OCI-LY1 (cell line): Measurements from ENCODE around the gene TTC23.

ENCODE experiments used
- H2AFZ ChIP-seq: fragments of 200-600 bp; sonication (generic), shearing (Covaris generic); 2 replicates; pipeline ENCODE4 v1.6.0; 2014; ENCODE audit warnings: antibody characterized with exemption, mild to moderate bottlenecking, low read length
- H3F3A ChIP-seq: fragments of 200-600 bp; sonication (generic), shearing (Covaris generic); 2 replicates; pipeline ENCODE4 v1.6.0; 2014; ENCODE audit warnings: mild to moderate bottlenecking, antibody characterized with exemption, low read length, moderate library complexity; ENCODE audit not compliant: insufficient read depth
- H3K27ac ChIP-seq: fragments of 200-600 bp; sonication (generic); 2 replicates; pipeline ENCODE4 v1.5.1; 2014; ENCODE audit warnings: low read length, mixed run types, mild to moderate bottlenecking, low read depth; ENCODE audit not compliant: poor library complexity, severe bottlenecking
- H3K27me3 ChIP-seq: fragments of 200-600 bp; sonication (generic); 2 replicates; pipeline ENCODE4 v1.6.0; 2014; ENCODE audit warnings: antibody characterized with exemption, mild to moderate bottlenecking, low read length, moderate library complexity; ENCODE audit not compliant: insufficient read depth
- H3K36me3 ChIP-seq: fragments of 200-600 bp; sonication (generic); 2 replicates; pipeline ENCODE4 v1.6.1; 2014; ENCODE audit warnings: mild to moderate bottlenecking, antibody characterized with exemption, low read length, moderate library complexity, mixed read lengths; ENCODE audit not compliant: insufficient read depth
- H3K4me1 ChIP-seq: fragments of 200-600 bp; sonication (generic); 2 replicates; pipeline ENCODE4 v1.5.1; 2014; ENCODE audit warnings: mild to moderate bottlenecking, low read length, moderate library complexity; ENCODE audit not compliant: insufficient read depth, severe bottlenecking
- H3K4me2 ChIP-seq: fragments of 200-600 bp; sonication (generic), shearing (Covaris generic); 2 replicates; pipeline ENCODE4 v1.6.1; 2014; ENCODE audit warnings: low read length
- H3K4me3 ChIP-seq: fragments of 200-600 bp; sonication (generic); 2 replicates; pipeline ENCODE4 v1.5.1; 2014; ENCODE audit warnings: low read length, low read depth, mild to moderate bottlenecking, mixed read lengths; ENCODE audit not compliant: poor library complexity, severe bottlenecking
- H3K79me2 ChIP-seq: fragments of 200-600 bp; shearing (Covaris generic); 2 replicates; pipeline ENCODE4 v1.6.1; 2016; ENCODE audit warnings: mixed run types, low read length, mixed read lengths; ENCODE audit not compliant: insufficient read depth
- H3K9ac ChIP-seq: fragments of 200-600 bp; sonication (generic), shearing (Covaris generic); 2 replicates; pipeline ENCODE4 v1.6.1; 2014; ENCODE audit warnings: mild to moderate bottlenecking, low read length, mixed read lengths
- H3K9me2 ChIP-seq: fragments of 200-600 bp; sonication (generic), shearing (Covaris generic); 2 replicates; pipeline ENCODE4 v1.6.1; 2014; ENCODE audit warnings: low read depth, mild to moderate bottlenecking, low read length, mixed read lengths
- H3K9me3 ChIP-seq: fragments of 200-600 bp; shearing (Covaris generic); 2 replicates; pipeline ENCODE4 v1.6.1; 2014; ENCODE audit warnings: low read length, mixed read lengths
- H4K20me1 ChIP-seq: fragments of 200-600 bp; sonication (generic), shearing (Covaris generic); 2 replicates; pipeline ENCODE4 v1.6.0; 2016; ENCODE audit warnings: mild to moderate bottlenecking, low read length; ENCODE audit not compliant: insufficient read depth
- EZH2 ChIP-seq: fragments of 200-600 bp; sonication (generic), shearing (Covaris generic); IDR thresholded peaks from 2 replicates; pipeline ENCODE4 v1.8.0; 2017; ENCODE audit warnings: borderline replicate concordance, mixed run types, mild to moderate bottlenecking, antibody characterized with exemption, low read length, moderate library complexity, mixed read lengths
- TF ChIP-seq, protein P1 (sequence below): fragments of 200-600 bp; sonication (generic), shearing (Covaris generic); IDR thresholded peaks from 2 replicates; pipeline ENCODE4 v1.5.1; 2017; ENCODE audit warnings: mild to moderate bottlenecking, antibody characterized with exemption, low read length, moderate library complexity, mixed read lengths

Gene TTC23

DNA sequence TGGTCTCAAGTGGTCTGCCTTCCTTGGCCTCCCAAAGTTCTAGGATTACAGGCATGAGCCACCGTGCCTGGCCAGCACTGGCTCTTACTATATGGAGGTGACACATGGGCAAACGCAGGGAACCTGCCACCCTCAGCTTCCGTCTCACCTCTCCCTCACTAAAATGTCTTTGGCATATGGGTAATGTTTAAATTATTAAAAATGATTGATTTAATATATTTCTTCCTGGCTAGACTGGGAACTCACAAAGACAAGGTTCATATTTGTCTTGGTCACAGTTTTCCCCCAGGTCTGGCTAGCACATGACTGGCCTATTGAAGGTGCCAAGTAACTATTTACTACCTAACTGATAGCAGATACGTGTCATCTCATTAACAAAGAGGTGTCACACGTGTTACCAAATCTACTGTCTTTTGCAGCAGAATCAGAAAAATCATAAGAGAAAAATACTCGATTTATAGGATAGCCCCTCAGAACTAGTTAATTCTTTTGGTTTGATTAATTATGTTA, 96.3 kb downstream of the TTC23 start:
- TF ChIP-seq, protein P1, sequence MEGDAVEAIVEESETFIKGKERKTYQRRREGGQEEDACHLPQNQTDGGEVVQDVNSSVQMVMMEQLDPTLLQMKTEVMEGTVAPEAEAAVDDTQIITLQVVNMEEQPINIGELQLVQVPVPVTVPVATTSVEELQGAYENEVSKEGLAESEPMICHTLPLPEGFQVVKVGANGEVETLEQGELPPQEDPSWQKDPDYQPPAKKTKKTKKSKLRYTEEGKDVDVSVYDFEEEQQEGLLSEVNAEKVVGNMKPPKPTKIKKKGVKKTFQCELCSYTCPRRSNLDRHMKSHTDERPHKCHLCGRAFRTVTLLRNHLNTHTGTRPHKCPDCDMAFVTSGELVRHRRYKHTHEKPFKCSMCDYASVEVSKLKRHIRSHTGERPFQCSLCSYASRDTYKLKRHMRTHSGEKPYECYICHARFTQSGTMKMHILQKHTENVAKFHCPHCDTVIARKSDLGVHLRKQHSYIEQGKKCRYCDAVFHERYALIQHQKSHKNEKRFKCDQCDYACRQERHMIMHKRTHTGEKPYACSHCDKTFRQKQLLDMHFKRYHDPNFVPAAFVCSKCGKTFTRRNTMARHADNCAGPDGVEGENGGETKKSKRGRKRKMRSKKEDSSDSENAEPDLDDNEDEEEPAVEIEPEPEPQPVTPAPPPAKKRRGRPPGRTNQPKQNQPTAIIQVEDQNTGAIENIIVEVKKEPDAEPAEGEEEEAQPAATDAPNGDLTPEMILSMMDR = no peak
- TF ChIP-seq EZH2 = no peak
- Histone ChIP-seq H3K9ac (no peak overlapping the region), H3K4me2 (no peak overlapping the region), H4K20me1 (no peaks in the 10 kb centered on the region), H2AFZ (no peak overlapping the region), H3K27ac (no peak overlapping the region), H3K4me1 (no peaks in the 10 kb centered on the region), H3K79me2 (no peaks in the 10 kb centered on the region), H3F3A (no peaks in the 10 kb centered on the region), H3K36me3 (no peaks in the 10 kb centered on the region), H3K9me3 (no peaks in the 10 kb centered on the region), H3K4me3 (no peak overlapping the region), H3K9me2 (no peaks in the 10 kb centered on the region), H3K27me3 (no peaks in the 10 kb centered on the region; the same call in 1 of the 2 replicates)

DNA sequence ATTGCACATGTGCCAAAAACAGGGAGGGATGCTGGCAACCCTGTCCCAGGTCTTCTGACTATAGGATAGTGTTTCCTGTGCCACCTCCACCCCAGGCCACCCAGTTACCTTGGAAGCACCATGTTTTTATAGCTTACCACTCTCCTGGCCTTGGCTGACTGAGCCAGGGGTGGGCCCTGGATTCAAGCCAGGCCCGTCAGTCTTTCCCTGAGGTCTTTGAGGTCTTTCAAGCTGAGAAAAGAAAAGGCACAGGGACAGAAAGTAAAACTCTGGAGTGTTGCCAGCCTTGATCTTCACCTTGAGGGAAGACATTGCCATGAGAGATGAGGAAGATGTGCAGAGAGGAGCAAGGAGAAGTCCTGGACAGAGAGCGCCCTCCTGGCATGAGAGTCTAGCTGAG, 98.2 kb downstream of the TTC23 start:
- H3K27me3 ChIP-seq = no peaks in the 10 kb centered on the region; the same call in 1 of the 2 replicates
- H3K27ac ChIP-seq = no peak overlapping the region
- no peaks in the 10 kb centered on the region for H4K20me1 ChIP-seq
- H3K79me2 ChIP-seq = no peaks in the 10 kb centered on the region
- no peak overlapping the region for H3K4me2 ChIP-seq
- H3K9ac ChIP-seq = no peak overlapping the region
- H3K36me3 ChIP-seq = no peaks in the 10 kb centered on the region
- H3K9me3 ChIP-seq = no peaks in the 10 kb centered on the region
- no peak overlapping the region for H3K4me3 ChIP-seq
- H3K4me1 ChIP-seq = no peaks in the 10 kb centered on the region
- TF ChIP-seq, protein P1 = no peak
- no peak for TF ChIP-seq EZH2
- no peaks in the 10 kb centered on the region for H3F3A ChIP-seq
- no peak overlapping the region for H2AFZ ChIP-seq
- H3K9me2 ChIP-seq = no peaks in the 10 kb centered on the region

DNA sequence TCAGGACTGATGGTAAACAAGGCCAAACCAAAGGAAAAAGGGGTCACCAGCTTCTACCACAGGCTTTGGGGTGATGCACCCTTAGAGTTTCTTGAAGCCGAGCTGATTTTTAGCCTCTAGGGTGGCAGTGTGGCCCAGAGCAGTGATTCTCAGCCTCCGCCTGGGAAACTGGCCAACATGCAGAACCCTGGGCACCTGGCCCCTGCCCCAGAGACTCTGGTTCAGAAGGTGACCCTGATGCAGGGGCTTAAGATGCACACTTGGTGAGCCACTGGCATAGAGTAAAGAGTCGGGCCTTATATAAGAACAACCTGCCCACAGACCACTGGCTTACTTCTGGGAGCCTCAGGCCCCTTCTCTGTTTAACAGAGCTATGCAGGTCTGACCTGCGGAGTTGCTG, 100.0 kb downstream of the TTC23 start:
- Histone ChIP-seq H3K9me3 (no peaks in the 10 kb centered on the region), H3K9me2 (no peaks in the 10 kb centered on the region), H3K9ac (no peak overlapping the region), H3K27ac (no peak overlapping the region), H3K79me2 (no peaks in the 10 kb centered on the region), H2AFZ (no peak overlapping the region), H3K36me3 (no peaks in the 10 kb centered on the region), H3K4me1 (no peaks in the 10 kb centered on the region), H3K4me3 (no peak overlapping the region), H3F3A (no peaks in the 10 kb centered on the region), H3K27me3 (no peaks in the 10 kb centered on the region; the same call in none of the 2 replicates), H4K20me1 (no peaks in the 10 kb centered on the region), H3K4me2 (no peak overlapping the region)
- TF ChIP-seq, protein P1 = no peak
- no peak for TF ChIP-seq EZH2
